ENCODE results near the gene CTNNA3.

Gene CTNNA3

DNA sequence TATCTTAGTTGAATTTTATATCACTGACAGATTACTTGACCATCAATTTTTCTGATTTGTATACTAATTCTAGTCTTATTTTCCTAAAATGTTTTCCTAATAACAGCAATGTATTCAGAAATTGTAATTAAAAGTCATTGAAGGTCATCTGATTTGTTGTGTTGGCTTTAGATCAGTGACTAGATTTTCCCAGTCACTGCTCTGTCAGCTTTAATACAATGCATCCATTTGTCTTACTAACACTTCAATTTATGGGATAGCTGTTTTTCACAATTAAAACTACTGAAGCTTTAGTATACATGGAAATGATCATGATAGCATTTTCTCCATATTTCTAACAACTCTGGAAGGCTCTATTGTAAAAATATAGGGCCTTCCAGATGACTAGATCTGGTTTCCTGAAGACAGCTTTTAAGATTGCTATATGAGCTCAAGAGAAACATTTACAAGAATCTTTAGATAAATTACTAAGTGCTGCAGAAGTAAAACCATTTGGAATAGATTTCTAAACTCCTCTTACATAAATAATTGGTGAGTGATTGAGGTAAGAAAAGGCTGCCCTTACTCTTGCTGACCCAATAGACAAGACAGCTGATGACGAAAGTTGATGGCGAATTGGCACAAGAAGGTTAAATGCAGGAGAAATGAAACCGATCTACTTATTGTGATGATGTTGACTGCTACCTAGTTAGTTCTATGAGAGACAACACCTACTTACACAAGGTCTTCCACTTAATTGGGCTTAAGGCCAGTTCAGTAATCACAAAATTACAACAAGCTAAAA, 696.0 kb downstream of the CTNNA3 start:
- no peak for DNase-seq

DNA sequence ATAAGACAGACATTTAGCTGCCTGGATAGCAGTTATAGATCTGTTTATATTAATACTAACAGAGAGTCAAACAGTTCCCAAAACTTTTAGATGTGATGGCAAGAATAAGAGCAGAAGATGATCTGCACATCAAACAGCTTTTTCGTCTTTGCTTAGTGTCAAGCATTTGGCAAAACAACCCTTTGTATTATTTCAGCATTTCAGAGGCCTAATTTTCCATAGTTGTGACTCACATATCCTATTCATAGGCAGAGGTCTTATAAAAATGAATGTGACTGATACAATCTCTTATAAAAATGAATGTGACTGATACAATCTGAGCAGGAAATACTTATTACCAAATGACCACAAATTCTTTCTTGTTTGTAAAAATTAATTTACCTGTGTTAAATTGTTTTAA, 699.0 kb downstream of the CTNNA3 start:
- DNase-seq, result no peak

DNA sequence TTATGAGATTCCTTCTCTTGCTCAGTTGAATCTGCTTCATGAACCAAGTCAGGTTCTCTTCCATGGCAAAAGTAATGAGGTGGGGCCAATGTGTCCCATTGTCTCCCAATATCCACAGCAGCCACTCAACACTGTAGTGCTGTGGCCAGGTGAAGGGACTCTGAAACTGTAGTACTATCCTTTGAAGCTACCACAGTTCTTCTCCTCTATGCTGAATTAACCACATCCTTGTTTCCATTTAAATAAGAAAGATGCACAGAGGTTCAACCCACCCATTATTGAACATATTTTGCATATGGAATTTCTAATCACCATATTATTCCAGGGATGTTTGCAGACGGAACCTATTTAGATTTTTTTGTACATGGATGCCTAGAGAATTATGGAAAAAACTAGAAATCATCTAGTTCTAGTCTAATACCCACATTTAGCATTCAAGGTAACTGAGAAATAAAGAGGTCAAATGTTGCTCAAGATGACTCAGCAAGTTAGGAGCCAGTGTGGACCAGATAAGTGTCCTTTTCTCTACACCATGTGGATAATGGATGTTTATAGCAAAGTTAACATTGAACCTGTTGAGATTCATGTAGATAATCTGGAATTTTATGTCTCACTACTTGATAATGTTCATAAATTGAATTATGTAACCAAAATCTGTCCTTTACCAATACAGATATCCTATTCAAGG, 705.7 kb downstream of the CTNNA3 start:
- no peak for DNase-seq

DNA sequence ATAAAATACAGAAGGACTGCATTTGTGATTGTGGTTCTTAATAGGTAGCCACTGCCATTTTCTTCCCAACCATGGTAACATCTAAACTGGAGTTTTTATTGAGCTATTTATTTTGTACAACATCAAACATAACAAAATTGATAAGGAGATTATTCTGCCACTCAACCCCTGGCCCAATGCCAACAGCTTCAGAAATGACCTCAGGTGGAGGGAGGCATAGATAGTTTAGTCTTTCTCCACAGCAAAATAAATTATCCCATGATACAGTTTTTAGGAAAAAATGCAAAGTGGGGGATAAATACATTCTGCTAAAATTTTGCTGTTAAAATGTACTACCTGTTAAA, 712.5 kb downstream of the CTNNA3 start:
- DNase-seq, result no peak

DNA sequence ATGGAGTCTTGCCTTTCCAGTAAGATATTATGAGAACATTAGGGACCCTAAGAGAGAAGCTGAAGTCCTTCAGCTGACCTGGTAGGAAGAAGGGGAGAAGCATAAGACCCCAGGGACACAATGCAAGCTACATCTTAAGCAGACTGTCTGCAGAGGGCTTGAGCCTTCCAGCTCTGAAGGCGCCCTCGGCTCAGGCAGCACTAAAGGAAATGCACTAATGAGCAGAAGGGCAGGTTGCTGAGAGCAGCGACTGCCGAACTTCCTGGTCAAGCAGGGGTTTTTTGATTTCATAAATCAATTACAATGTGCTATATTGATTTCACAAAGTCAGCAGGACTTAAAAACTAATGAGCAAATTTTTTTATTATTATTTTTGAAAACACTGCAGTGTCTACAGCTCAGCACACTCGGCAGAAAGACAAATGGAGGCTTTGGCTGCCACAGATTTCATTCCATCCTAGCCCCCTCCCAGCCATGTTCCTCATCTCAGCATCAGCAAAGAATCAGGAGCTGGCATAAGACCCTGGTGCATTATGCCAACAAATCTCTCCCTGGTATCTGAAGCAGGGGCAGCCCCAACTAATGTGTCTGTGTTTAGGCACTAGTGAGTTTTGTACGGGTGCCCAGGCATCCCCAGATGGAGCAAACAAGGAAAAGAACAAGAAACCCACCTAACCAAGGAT, 713.1 kb downstream of the CTNNA3 start:
- no peak for DNase-seq

DNA sequence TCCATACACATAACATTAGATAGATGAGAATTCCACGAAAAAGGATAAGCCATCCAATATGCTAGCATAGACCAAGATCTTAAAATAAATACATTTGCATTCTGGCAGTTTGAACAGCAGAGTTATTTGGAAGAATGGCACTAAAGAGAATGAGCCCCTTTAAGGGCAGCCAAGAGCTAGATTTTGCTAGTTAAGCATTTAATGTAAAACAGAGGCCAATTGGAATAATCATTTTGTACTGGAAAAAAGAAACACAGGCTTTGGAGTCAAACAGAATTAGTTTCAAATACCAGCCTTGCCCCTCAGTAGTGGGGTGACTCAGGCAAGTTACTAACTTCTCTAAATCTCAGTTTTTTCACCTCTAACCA, 714.0 kb downstream of the CTNNA3 start:
- no peak for DNase-seq

DNA sequence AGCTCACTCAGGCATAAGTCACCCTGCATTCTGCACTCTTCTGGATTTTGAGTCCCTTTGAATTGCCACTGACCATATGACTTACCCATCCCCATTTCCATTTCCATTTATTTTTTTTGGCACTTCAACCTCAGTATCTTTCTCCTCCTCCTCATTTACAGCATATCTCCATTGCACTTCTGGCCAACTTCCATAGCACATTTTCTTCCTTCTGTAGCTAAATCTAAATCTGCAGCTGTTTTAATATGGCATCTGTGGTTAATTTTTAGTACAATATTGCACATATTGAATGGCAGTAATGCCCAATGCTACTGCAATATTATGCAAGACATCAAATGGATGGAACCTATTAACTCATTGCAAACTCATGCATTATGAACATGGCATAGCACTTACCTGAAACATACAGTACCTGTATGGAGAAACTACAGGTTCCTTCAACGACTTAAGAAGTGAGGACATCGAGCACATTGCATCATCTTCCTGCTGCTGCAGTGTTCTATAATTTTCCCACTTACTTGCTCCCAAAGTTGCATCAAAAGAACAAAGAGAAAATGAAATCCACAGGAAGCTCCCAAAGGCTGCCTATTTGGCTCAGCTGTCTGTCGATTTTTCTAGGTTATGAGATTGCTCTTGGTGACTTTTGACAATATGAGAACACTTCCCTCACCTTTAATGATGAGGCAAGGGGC, 714.5 kb downstream of the CTNNA3 start:
- DNase-seq, result no peak

DNA sequence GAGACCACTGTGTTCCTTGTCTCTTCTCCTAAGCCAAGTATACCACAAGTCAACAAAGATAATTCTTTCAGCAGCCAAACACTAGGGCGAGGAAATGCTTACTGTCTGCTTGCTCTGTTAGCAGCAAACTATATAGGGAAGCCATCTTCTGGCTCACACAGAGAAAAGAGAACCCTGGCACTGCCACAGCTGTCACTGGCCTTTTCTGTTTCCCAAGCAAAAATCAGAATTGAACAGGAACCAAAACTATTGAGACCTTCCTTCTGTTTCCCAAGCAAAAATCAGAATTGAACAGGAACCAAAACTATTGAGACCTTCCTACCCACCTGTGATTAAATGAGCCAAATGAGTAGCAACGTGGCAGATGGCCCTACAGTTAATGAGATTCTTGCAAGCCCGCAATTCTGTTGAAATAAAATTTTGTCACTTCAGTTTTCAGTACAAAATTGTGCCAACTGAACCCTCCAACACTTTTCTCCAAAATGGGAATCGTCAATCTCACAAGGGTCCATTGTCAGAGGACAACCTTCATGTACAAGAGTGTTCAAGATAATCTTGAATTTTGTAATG, 715.7 kb downstream of the CTNNA3 start:
- DNase-seq, result no peak

DNA sequence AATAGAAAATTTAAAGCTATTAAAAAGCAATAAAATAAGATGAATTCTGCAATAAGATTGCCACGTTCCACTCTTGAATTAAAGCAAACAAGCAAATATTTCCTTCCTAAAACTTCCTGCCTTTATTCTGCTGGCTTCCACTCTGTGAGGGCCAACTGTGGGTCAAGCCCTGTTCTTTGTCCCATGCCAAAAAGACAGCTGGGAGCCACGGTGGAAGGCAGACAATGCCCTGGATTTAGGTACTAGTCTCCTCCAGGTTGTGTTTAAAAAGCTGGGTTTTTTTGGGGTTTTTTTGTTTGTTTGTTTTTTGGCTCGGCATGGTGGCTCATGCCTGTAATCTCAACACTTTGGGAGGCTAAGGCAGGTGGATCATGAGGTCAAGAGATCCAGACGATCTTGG, 731.0 kb downstream of the CTNNA3 start:
- DNase-seq, result no peak

DNA sequence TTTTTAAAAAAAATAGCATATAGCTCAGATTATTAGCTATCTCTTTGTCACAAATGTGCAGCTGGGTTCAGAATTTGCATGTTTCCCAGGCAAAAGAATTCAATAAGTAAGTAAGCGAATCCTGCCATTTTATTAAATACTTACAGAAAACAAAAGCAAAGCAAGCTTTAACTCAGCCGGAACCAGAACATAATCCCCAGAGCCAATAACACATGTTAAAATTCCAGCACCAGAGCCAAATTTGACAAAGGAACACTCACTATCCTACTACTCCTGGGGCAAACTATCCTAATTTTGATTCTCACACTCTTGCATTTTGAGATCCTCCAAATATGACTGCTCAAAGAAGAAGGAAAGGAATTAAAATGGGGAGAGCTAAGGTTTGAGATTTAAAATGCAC, 737.5 kb downstream of the CTNNA3 start:
- no peak for DNase-seq

DNA sequence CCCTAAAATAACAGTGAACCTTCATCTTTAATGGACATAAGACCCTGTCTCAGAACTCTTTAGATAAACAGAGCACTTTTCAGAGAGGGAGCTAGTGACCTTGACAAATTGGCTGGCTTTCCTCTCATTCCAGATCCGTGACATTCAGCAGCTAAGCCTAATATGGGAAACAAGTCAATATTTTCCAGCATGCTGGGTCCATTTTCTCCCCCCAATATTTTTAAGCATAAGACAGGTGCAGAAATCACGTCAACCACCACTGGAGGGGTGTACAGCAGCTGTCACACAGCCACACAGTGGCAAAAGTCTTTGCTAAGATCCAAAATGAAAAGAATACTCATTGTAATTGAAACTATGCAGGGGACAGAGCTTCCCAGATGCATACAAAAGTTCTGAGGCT, 744.1 kb downstream of the CTNNA3 start:
- DNase-seq, result no peak

DNA sequence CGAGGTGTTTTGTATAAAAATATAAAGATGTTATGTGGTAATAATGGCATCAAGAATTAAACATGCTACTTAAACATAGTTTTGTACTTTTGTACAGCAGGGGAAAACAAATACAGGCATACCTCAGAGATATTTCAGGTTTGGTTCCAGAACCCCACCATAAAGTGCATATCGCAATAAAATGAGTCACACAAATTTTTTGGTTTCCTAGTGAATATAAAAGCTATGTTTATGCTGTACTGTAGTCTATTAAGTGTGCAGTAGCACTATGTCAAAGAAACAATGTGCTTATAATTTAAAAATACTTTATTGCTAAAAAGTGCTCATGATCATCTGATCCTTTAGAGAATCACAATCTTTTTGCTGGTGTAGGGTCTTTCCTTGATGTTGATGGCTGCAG, 752.4 kb downstream of the CTNNA3 start:
- no peak for DNase-seq

DNA sequence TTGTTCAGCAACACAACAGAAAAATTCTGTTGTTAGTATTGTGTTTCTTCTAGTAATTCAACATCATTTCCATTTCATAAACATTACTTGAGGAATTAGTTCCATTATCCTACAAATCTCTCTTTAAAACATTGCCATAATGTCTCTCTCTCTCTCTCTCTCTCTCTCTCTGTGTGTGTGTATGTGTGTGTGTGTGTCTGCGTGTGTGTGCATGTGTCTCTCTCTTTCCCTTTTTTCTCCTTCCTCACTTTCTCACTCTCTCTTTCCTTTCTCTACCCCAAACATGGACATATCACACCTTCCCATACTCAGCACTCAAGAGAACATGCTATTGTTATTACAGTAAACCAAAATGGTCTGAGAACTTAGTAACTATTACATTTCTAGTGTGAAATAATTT, 753.6 kb downstream of the CTNNA3 start:
- no peak for DNase-seq

DNA sequence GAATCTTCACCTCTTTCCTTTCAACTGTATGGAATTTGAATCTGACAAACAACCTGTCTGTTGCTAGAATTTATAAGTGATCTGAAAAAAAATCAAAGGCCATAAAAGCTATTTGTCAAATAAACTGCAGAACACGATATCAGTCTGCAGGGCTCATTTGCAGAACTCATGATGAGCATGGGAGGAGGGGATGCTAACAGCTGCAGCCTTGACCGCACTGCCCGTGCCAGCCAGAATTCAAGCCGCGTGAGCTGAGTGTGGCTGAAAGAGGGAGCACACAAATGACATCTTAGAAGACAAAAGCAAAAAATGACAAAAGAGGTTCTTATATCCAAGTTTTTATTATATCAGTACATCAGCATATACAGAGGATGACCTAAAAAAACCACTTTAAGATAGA, 754.5 kb downstream of the CTNNA3 start:
- DNase-seq, result no peak

DNA sequence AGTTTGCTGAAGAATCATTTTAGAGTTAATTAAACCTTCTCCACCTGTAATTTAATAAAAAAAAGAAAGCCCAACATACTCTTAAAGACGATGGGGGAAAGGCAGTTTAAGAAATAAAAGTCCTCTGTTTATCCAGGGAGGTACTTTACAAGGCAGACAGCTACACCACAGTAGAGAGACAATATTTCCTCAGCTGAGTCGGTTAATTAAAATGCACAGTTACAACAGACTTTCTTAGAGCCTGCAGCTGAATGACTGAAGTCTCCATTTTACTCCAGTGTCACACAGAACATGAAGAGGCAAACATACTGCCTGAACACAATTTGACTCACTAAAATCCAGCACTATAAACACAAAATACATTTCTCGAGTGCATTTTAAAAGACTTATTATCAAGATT, 755.0 kb downstream of the CTNNA3 start:
- DNase-seq, result no peak

DNA sequence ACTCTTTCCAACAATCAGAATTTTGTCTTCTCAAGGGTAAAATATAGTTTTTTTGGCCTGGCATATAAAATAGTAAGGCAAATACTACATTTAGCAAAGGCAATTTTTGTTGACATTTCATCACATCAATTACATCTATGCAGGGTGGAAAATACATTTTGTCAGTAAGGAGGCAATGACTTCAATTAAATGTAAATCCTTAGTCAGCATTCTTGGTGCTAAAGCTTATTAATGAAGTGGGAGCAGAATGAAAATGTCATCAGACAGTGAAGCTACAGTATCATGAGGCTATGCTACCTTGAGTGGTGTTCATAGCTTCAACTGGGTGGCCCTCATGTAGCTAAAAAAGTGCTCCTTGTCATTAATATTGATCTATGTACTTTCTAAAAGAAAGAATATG, 761.3 kb downstream of the CTNNA3 start:
- DNase-seq, result no peak

DNA sequence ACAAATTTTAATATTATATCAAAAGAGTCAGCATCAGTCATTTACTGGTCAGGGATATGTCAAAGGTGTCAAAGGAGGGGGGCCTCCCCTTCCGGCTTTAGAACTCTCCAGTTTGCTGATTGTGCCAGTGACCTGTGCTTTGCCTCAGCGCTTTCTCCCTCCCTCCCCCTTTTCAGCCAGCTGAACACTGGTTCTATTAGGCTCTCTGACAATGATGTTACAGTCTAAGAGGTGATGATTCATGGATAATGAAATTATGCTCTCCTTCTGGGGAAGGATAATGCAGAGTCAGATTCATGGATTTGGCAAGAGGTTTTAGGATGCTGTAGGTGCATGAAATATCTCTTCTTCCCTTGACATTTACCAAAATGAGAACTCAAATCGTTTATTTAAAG, 764.0 kb downstream of the CTNNA3 start:
- no peak for DNase-seq

DNA sequence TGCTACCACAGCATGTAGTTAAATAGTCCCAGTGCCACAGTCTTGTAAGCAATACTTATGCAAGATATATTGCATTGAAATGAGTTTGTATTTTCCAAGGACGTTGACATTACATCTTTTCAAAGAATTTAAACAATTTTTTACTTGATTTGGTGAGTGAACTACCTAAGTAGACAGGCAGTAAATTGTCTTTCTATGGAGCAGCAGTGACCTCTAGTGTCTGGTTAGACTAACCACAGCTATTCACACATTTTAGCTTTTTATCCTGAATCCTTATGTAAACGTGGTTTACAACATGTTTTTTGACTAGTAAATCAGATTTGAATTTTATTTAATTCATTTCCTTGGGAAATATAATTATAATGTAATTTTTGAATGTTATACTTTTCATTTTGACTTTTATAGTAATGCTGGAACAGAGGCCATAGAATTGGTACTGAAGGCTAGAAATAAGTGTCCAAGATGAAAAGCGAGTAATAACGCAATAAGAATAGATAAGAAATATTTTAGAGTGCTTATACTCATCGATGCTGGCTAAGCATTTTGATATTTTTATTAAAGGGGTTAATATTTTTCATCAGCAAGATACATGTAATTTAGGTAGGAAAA, 764.6 kb downstream of the CTNNA3 start:
- DNase-seq, result no peak

DNA sequence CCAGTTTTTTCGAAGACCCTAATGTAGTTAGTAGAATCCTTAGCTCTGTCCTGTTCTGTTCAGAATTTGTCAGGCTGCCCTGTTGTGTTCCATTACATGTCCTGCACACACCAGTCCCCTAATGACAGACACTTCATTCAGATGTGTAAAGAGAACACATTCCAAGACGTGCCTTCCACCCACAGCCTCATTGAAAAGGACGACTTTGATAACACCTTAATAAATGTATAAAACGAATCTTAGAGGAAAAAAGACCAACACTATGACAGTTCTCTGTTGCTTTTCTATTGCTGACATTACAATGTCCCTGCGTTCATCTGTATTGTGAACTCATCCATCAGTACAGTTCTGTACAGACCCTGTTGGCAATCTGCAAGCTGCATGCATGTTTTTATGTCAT, 766.6 kb downstream of the CTNNA3 start:
- DNase-seq, result no peak

DNA sequence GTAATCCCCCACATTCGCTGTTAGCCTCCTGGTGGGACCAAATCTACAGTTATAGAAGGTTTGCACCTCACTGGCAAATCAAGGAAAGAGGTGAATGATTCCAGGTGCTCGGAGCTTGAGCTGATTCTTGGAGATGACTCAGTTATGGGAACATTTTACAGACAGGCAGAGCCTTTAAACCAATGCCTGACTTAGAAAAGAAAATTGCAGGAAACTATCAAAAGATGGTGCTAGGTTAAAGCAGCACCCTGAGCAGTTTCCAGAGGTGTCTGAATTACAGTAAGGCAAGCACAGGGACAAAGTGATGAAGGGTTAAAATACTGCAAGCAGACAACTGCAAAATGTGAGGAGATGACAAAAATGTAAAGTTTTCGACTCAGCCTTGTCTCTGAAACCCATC, 767.2 kb downstream of the CTNNA3 start:
- no peak for DNase-seq

DNA sequence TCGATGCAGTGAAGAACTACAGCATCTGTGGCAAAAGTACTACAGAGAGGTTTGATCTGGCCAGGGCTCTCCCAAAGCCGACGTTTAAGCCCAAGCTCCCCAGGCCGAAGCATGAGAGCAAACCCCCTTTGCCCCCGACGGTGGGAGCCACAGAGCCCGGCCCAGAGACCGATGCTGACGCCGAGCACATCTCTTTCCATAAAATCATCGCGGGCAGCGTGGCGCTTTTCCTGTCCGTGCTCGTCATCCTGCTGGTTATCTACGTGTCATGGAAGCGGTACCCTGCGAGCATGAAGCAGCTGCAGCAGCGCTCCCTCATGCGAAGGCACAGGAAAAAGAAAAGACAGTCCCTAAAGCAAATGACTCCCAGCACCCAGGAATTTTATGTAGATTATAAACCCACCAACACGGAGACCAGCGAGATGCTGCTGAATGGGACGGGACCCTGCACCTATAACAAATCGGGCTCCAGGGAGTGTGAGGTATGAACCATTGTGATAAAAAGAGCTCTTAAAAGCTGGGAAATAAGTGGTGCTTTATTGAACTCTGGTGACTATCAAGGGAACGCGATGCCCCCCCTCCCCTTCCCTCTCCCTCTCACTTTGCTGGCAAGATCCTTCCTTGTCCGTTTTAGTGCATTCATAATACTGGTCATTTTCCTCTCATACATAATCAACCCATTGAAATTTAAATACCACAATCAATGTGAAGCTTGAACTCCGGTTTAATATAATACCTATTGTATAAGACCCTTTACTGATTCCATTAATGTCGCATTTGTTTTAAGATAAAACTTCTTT, 767.8 kb downstream of the CTNNA3 start:
- DNase-seq, result no peak

Measured in NCI-H510A (cell line).